ENCODE results near the gene ARHGEF11.

The ARHGEF11 gene

GRCh38 chr1:156892190-156893047 is 153.1 kb downstream of the ARHGEF11 start:
- DNase-seq: peak; percentile 66 to 80 (median 76)

GRCh38 chr1:156889802-156890580 is 155.6 kb downstream of the ARHGEF11 start:
- peak in 3 of 5 donors; percentile 15 to 43 (median 34) for DNase-seq

- no peak for DNase-seq
Measured at GRCh38 chr1:156887734-156888133, 157.8 kb downstream of the ARHGEF11 start.

GRCh38 chr1:156887317-156887716 is 158.2 kb downstream of the ARHGEF11 start:
- DNase-seq: no peak

- no peak for DNase-seq
Measured at GRCh38 chr1:156886583-156887281, 158.8 kb downstream of the ARHGEF11 start.

DNA sequence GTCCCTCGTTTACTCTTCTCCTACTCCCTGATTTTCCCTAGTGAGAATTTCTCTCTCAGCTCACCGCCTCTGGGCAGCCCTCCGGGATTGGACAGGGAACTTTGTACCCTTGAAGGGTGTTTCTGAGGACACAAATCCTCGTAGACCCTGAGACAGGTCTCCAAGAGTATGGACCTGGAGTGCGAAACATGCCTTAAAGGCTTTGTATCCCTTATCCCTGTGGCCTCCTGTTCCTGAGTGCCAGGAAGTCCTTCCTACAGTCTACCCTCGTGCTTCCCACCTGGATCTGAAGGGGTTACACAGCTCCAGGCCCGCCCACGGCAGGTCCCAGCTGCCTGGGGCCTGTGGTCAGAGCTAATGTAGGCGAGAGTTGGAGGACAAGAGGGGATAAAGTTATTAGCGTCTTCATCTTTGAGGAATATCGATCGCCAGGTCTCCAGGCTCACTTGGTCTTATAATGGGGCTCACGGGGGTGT is 159.6 kb downstream of the ARHGEF11 start:
- no peak for DNase-seq

GRCh38 chr1:156885314-156885713 is 160.2 kb downstream of the ARHGEF11 start:
- no peak for DNase-seq

Measured in T-helper 1 cell (primary cell).